ENCODE data around the gene USO1.

The USO1 gene

DNA sequence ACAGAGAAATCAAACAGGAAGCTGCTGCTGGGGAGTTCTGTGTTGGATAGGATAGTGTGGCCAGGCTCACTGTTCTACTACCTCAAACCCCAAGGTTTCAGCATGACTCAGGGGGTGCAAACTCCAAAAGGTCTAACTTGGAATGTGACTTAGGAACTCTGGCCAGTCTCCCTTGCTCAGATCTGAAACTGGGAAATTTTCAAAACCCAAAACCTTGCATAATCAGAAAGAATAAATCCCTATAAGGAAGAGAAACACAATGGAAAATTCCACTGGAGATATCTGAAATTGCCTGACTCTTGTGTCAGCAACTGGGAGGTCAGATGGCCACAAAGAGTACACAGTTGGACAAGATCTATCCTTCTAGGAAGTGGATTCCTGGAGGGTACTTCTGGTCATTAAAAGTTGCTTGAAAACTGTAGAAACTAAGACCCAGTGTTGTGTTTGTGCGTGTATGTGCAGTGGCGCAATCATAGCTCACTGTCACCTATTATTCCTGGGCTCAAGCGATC, 119.8 kb downstream of the USO1 start:
- DNase-seq: peak; percentile 56

- DNase-seq: peak; percentile 57
These were observed 121.6 kb downstream of the USO1 start for GRCh38 chr4:75845992-75846391.

GRCh38 chr4:75848171-75848760, 123.9 kb downstream of the USO1 start:
- DNase-seq: peak; percentile 82

- no peak for DNase-seq
These were observed 124.5 kb downstream of the USO1 start for GRCh38 chr4:75848891-75849290.

DNA sequence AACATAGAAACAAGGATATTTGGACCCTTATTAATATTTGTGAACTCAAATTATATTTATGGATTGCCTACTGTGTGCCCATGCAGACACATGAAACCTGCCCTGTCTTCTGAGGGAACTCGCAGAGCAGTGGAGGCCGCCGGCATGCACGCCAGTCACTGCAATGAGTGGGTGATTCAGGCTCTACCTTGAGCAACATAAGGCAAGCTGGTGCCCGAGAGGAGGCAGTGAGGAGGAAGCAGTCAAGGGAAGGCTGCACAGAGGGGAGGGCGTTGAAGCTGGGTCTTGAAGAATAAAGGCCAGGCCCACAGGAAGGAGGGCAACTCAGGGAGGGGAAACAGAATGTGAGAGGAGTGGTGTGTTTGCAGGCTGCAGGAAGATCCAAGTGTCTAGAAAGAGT, 125.1 kb downstream of the USO1 start:
- no peak for DNase-seq

DNA sequence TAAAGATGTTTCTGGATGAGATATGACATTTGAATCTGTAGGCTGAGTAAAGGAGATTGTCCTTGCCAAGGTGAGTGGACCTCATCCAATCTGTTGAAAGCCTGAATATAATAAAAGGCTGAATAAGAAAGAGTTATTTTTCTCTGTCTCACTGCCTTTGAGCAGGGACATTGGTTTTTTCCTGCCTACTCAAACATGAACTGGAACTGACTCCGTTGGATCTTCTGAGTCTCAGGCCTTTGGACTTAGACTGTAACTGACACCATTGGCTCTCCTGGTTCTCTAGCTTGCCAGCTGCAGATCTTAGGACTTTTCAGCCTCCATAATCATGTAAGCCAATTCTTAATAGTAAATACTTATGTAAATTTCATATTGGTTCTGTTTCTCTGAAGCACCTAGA, 134.3 kb downstream of the USO1 start:
- DNase-seq: no peak

DNA sequence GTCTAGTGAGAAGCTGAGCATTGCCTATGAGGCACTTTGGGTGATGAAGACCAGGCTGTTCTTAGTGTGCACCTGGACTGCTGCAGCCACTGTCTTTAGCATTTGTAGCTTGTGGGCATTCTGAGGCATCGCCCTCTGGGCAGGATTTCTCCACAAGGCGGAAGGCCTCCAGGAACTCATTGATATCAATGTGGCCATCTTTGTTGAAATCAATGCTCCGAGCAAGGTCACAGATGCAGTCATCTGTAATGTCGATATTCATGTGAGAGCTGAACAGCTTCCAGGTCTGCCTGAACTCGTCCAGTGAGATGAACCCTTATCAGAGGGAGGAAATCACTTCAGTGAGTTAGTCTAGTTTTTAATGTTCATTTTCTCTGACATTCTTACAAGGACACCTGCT, 136.2 kb downstream of the USO1 start:
- DNase-seq: no peak
